HuH-7 (cell line): ENCODE measurements around the gene CCDC106.

Experiments used
- DNase-seq: peaks from one replicate; pipeline ENCODE4 v3.0.0; 2011; ENCODE audit warnings: low spot score

CCDC106 gene

GRCh38 chr19:55696301-55697068, 48.5 kb downstream of the CCDC106 start:
- DNase-seq = no peak

- no peak for DNase-seq
Observed at GRCh38 chr19:55697069-55697440, 49.0 kb downstream of the CCDC106 start.

GRCh38 chr19:55697698-55698097, 49.7 kb downstream of the CCDC106 start:
- no peak for DNase-seq

- no peak for DNase-seq
Observed at GRCh38 chr19:55698256-55698655, 50.2 kb downstream of the CCDC106 start.

- no peak for DNase-seq
Observed at GRCh38 chr19:55699221-55699620, 51.2 kb downstream of the CCDC106 start.

GRCh38 chr19:55700813-55701212, 52.8 kb downstream of the CCDC106 start:
- DNase-seq = no peak

GRCh38 chr19:55702131-55702627, 54.2 kb downstream of the CCDC106 start:
- no peak for DNase-seq
